ENCODE results near the gene RPH3AL.

RPH3AL gene

GRCh38 chr17:228951-229708 lies 123.5 kb downstream of the RPH3AL start:
- TF ChIP-seq EGR1 (IDR thresholded peaks at IDR 0.05) (no peak), CREB1 (IDR thresholded peaks at IDR 0.05; ENCODE audit: low read depth) (no peak), FOXM1 (IDR thresholded peaks at IDR 0.05; ENCODE audit: borderline replicate concordance, low read depth) (no peak), TEAD4 (IDR thresholded peaks at IDR 0.05) (no peak)
- TF ChIP-seq, protein P1, sequence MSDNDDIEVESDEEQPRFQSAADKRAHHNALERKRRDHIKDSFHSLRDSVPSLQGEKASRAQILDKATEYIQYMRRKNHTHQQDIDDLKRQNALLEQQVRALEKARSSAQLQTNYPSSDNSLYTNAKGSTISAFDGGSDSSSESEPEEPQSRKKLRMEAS (IDR thresholded peaks at IDR 0.05) = no peak

- TF ChIP-seq FOXM1 (IDR thresholded peaks at IDR 0.05; ENCODE audit: borderline replicate concordance, low read depth) = no peak
- TF ChIP-seq RAD21 (IDR thresholded peaks at IDR 0.05; ENCODE audit: low read depth) = no peak
- no peak for TF ChIP-seq EP300 (IDR thresholded peaks at IDR 0.05; ENCODE audit: borderline replicate concordance)
- no peak for TF ChIP-seq ZBTB7A (IDR thresholded peaks at IDR 0.05; ENCODE audit: low read depth)
- TF ChIP-seq EGR1 (IDR thresholded peaks at IDR 0.05) = no peak
- no peak for TF ChIP-seq USF1 (IDR thresholded peaks at IDR 0.05)
- TF ChIP-seq TEAD4 (IDR thresholded peaks at IDR 0.05) = no peak
- no peak for TF ChIP-seq REST (IDR thresholded peaks at IDR 0.05; ENCODE audit: low read depth)
- no peak for TF ChIP-seq YY1 (IDR thresholded peaks at IDR 0.05; ENCODE audit: low read depth)
- TF ChIP-seq CREB1 (IDR thresholded peaks at IDR 0.05; ENCODE audit: low read depth) = no peak
- TF ChIP-seq NFIC (IDR thresholded peaks at IDR 0.05) = no peak
- no peak for TF ChIP-seq TAF1 (IDR thresholded peaks at IDR 0.05; ENCODE audit: low read depth)
- no peak for TF ChIP-seq TCF12 (IDR thresholded peaks at IDR 0.05; ENCODE audit: low read depth)
- TF ChIP-seq, protein P1 (IDR thresholded peaks at IDR 0.05) = no peak
- TF ChIP-seq CEBPB (IDR thresholded peaks at IDR 0.05) = no peak
Measured at GRCh38 chr17:227946-228615, 124.5 kb downstream of the RPH3AL start.

GRCh38 chr17:227078-227945 lies 125.3 kb downstream of the RPH3AL start:
- TF ChIP-seq EP300 (IDR thresholded peaks at IDR 0.05; ENCODE audit: borderline replicate concordance) = no peak
- TF ChIP-seq YY1 (IDR thresholded peaks at IDR 0.05; ENCODE audit: low read depth) = no peak
- TF ChIP-seq REST (IDR thresholded peaks at IDR 0.05; ENCODE audit: low read depth) = no peak
- no peak for TF ChIP-seq FOXM1 (IDR thresholded peaks at IDR 0.05; ENCODE audit: borderline replicate concordance, low read depth)

DNA sequence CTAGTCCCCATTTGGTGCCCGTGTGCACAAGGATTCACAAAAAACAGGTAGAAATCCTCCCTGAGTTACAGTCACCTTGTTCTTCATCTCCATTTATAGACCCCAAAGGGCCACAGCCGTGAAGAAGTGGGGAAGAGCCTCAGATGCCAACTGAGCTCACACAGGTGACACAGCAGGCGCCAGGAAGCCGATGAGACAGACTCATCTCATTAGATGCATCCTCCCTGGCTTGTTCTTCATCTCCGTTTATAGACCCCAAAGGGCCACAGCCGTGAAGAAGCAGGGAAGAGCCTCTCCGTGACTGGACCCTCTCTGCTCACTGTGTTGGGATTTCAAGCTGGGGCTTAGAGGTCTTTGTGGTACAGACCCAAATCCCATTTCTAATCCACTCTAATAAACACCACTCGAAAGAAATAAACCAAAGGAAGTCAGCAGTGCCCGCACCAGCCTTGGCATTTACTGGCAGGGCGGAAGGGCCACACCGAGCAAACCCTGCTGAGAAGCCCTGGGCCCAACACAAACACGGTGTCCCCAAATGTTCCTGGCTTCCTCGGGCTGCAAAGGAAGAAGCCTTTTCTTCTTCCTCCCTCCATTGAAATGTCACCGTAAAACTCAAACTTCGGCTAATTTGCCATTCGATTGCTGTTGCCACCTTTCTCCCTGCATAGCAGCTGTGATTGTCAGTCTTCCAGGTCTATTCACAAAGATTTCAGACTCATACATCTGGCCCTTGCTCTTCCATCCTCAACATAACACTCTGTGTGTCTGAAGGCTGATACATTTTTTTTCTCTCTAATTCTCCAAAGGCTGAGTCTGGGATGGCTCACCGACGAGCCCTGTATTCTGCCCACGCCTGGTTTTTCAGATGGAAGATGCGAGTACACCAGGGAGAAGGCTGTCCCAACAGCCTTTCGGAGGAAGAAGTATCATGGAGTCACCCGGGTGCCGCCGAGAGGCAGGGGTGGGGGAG lies 126.2 kb downstream of the RPH3AL start:
- TF ChIP-seq TAF1 (IDR thresholded peaks at IDR 0.05; ENCODE audit: low read depth) = no peak
- no peak for TF ChIP-seq USF1 (IDR thresholded peaks at IDR 0.05)
- no peak for TF ChIP-seq CREB1 (IDR thresholded peaks at IDR 0.05; ENCODE audit: low read depth)
- no peak for TF ChIP-seq CEBPB (IDR thresholded peaks at IDR 0.05)
- TF ChIP-seq REST (IDR thresholded peaks at IDR 0.05; ENCODE audit: low read depth) = no peak
- no peak for TF ChIP-seq FOXM1 (IDR thresholded peaks at IDR 0.05; ENCODE audit: borderline replicate concordance, low read depth)
- TF ChIP-seq EGR1 (IDR thresholded peaks at IDR 0.05) = no peak
- no peak for TF ChIP-seq RAD21 (IDR thresholded peaks at IDR 0.05; ENCODE audit: low read depth)
- TF ChIP-seq YY1 (IDR thresholded peaks at IDR 0.05; ENCODE audit: low read depth) = no peak
- no peak for TF ChIP-seq ZBTB7A (IDR thresholded peaks at IDR 0.05; ENCODE audit: low read depth)
- TF ChIP-seq, protein P1 (IDR thresholded peaks at IDR 0.05) = no peak
- TF ChIP-seq TCF12 (IDR thresholded peaks at IDR 0.05; ENCODE audit: low read depth) = no peak
- no peak for TF ChIP-seq NFIC (IDR thresholded peaks at IDR 0.05)
- no peak for TF ChIP-seq EP300 (IDR thresholded peaks at IDR 0.05; ENCODE audit: borderline replicate concordance)

Data from Ishikawa (cell line).